OCI-LY7 (cell line): Measurements from ENCODE around the gene SPSB1.

Experiments
- EZH2phosphoT487 ChIP-seq: fragments of 200-600 bp; sonication (generic); IDR thresholded peaks from 2 replicates; pipeline ENCODE4 v1.6.1; 2018; ENCODE audit warnings: low read depth, borderline replicate concordance, mild to moderate bottlenecking, mixed run types, antibody characterized with exemption, low read length, moderate library complexity, mixed read lengths
- TF ChIP-seq, protein P1 (sequence below): fragments of 200-600 bp; sonication (generic); conservative IDR thresholded peaks from 2 replicates; pipeline ENCODE4 v1.5.1; 2014; ENCODE audit warnings: mild to moderate bottlenecking, antibody characterized with exemption, low read length, moderate library complexity, mixed read lengths

DNA sequence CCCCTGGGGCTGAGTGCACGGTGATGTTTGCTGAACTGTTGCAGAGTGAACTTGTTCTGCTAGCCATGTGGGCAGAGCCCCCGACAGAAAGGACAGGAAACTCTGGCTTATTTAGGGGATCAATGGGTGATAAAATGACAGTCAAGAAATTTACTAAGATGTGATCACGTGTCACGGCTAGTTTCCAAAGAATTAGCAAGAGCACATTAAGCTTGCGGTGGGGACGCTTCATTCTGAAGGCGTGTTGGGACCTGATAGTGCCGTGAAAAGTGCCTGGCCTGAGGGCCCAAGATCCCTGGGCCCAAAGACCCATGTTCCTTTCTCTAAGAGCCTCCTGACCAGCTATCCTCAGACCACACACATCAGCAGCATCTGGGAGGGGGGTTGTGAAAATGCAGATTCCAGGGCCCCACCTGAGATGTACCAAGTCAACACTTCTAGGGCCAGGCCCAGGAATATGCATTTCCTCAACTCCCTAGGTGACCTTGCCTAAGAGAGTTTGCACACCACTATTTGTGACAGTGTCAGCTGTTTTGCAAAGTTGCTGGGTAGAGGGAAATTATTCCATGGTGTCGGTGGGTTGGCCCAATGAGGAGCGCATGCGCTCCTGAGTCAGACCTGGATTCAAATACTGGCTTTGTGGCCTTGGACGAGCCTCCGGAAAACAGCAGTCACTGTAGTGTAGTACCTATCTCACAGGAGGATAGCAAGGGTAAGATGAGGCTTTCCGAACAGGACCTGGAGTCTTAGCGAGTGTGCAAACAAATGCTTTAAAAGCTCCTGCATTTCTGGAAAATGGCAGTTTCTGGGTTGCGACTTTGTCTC, 77.5 kb downstream of the SPSB1 start:
- TF ChIP-seq, protein P1, sequence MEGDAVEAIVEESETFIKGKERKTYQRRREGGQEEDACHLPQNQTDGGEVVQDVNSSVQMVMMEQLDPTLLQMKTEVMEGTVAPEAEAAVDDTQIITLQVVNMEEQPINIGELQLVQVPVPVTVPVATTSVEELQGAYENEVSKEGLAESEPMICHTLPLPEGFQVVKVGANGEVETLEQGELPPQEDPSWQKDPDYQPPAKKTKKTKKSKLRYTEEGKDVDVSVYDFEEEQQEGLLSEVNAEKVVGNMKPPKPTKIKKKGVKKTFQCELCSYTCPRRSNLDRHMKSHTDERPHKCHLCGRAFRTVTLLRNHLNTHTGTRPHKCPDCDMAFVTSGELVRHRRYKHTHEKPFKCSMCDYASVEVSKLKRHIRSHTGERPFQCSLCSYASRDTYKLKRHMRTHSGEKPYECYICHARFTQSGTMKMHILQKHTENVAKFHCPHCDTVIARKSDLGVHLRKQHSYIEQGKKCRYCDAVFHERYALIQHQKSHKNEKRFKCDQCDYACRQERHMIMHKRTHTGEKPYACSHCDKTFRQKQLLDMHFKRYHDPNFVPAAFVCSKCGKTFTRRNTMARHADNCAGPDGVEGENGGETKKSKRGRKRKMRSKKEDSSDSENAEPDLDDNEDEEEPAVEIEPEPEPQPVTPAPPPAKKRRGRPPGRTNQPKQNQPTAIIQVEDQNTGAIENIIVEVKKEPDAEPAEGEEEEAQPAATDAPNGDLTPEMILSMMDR: no peak
- no peak for TF ChIP-seq EZH2phosphoT487
